PC-3 (cell line): Measurements from ENCODE around the gene ANKS1A.

ENCODE experiments used
- CTCF ChIP-seq: fragments of 300-600 bp; sonication (generic); conservative IDR thresholded peaks from 2 replicates; pipeline ENCODE4 v1.5.1; 2017; ENCODE audit warnings: antibody characterized with exemption, low read depth, mild to moderate bottlenecking, low read length
- EZH2 ChIP-seq: fragments of 300-600 bp; sonication (generic); IDR thresholded peaks from one replicate; pipeline ENCODE4 v1.6.1; 2017; ENCODE audit warnings: antibody characterized with exemption, mild to moderate bottlenecking, low read length; ENCODE audit not compliant: unreplicated experiment
- EZH2phosphoT487 ChIP-seq: fragments of 300-600 bp; sonication (generic); IDR thresholded peaks from 2 replicates; pipeline ENCODE4 v1.6.1; 2018; ENCODE audit warnings: mild to moderate bottlenecking, antibody characterized with exemption, low read length, borderline replicate concordance

GRCh38 chr6:34891296-34891695 lies 2.2 kb downstream of the ANKS1A start:
- no peak for TF ChIP-seq EZH2
- no peak for TF ChIP-seq CTCF
- TF ChIP-seq EZH2phosphoT487, result no peak
